ENCODE data around the gene KIRREL1.

KIRREL1 gene

GRCh38 chr1:158053276-158053675 lies 59.8 kb downstream of the KIRREL1 start:
- no peaks in the 10 kb centered on the region for H3K4me1 ChIP-seq (ENCODE audit: insufficient read depth, low read length)
- H3K27me3 ChIP-seq (ENCODE audit: insufficient read depth, low read length, poor library complexity), result no peaks in the 10 kb centered on the region
- no peak for DNase-seq
- H3K9ac ChIP-seq (ENCODE audit: low read depth, low read length), result no peak overlapping the region
- no peaks in the 10 kb centered on the region for H3K9me3 ChIP-seq (ENCODE audit: insufficient read depth, low read length, severe bottlenecking)
- H2AFZ ChIP-seq (ENCODE audit: low read depth, low read length), result no peak overlapping the region
- no peak overlapping the region for H3K27ac ChIP-seq (ENCODE audit: low read length)
- H3K36me3 ChIP-seq (ENCODE audit: insufficient read depth, low read length), result no peaks in the 10 kb centered on the region
- ATAC-seq (ENCODE audit: insufficient read depth, low read depth), result no peak
- no peaks in the 10 kb centered on the region for H3K79me2 ChIP-seq (ENCODE audit: insufficient read depth, low read length)
- H3K4me3 ChIP-seq (ENCODE audit: low read depth in 1 of 2, low read length in 2 of 2), result no peak overlapping the region
- H4K20me1 ChIP-seq (ENCODE audit: insufficient read depth, low read length), result peaks cover 11% of the 10 kb centered on the region; the same call in 1 of the 2 replicates
- TF ChIP-seq CTCF (IDR thresholded peaks at IDR 0.05; ENCODE audit: borderline replicate concordance, extremely low read depth, low read length, poor library complexity, severe bottlenecking) (no peak), EZH2 (IDR thresholded peaks at IDR 0.05; ENCODE audit: borderline replicate concordance, low read depth, low read length, severe bottlenecking) (no peak)
- H3K4me2 ChIP-seq (ENCODE audit: insufficient read depth, low read length), result no peak overlapping the region

- peaks cover 14% of the 10 kb centered on the region for H4K20me1 ChIP-seq (ENCODE audit: insufficient read depth, low read length)
- TF ChIP-seq CTCF (IDR thresholded peaks at IDR 0.05; ENCODE audit: borderline replicate concordance, extremely low read depth, low read length, poor library complexity, severe bottlenecking) (no peak), EZH2 (IDR thresholded peaks at IDR 0.05; ENCODE audit: borderline replicate concordance, low read depth, low read length, severe bottlenecking) (no peak)
- no peaks in the 10 kb centered on the region for H3K4me1 ChIP-seq (ENCODE audit: insufficient read depth, low read length)
- no peaks in the 10 kb centered on the region for H3K36me3 ChIP-seq (ENCODE audit: insufficient read depth, low read length)
- H3K9ac ChIP-seq (ENCODE audit: low read depth, low read length), result no peak overlapping the region
- H3K79me2 ChIP-seq (ENCODE audit: insufficient read depth, low read length), result no peaks in the 10 kb centered on the region
- H3K9me3 ChIP-seq (ENCODE audit: insufficient read depth, low read length, severe bottlenecking), result no peaks in the 10 kb centered on the region
- no peaks in the 10 kb centered on the region for H3K27me3 ChIP-seq (ENCODE audit: insufficient read depth, low read length, poor library complexity)
- no peak overlapping the region for H3K4me3 ChIP-seq (ENCODE audit: low read depth in 1 of 2, low read length in 2 of 2)
- ATAC-seq (ENCODE audit: insufficient read depth, low read depth) (no peak), DNase-seq (no peak)
- H2AFZ ChIP-seq (ENCODE audit: low read depth, low read length), result no peak overlapping the region
- H3K4me2 ChIP-seq (ENCODE audit: insufficient read depth, low read length), result no peak overlapping the region
- H3K27ac ChIP-seq (ENCODE audit: low read length), result no peak overlapping the region
These were observed 61.3 kb downstream of the KIRREL1 start for GRCh38 chr1:158054721-158055120.

- H3K9ac ChIP-seq (ENCODE audit: low read depth, low read length), result no peak overlapping the region
- no peaks in the 10 kb centered on the region for H3K9me3 ChIP-seq (ENCODE audit: insufficient read depth, low read length, severe bottlenecking)
- DNase-seq (peak; percentile 33), ATAC-seq (ENCODE audit: insufficient read depth, low read depth) (peak; percentile 69; the same call in 2 of the 3 replicates)
- H3K79me2 ChIP-seq (ENCODE audit: insufficient read depth, low read length), result no peaks in the 10 kb centered on the region
- H4K20me1 ChIP-seq (ENCODE audit: insufficient read depth, low read length), result peaks cover 17% of the 10 kb centered on the region
- H3K4me2 ChIP-seq (ENCODE audit: insufficient read depth, low read length), result no peak overlapping the region
- H3K4me1 ChIP-seq (ENCODE audit: insufficient read depth, low read length), result no peaks in the 10 kb centered on the region
- no peak overlapping the region for H3K27ac ChIP-seq (ENCODE audit: low read length)
- no peak overlapping the region for H3K4me3 ChIP-seq (ENCODE audit: low read depth in 1 of 2, low read length in 2 of 2)
- no peak overlapping the region for H2AFZ ChIP-seq (ENCODE audit: low read depth, low read length)
- no peaks in the 10 kb centered on the region for H3K36me3 ChIP-seq (ENCODE audit: insufficient read depth, low read length)
- no peaks in the 10 kb centered on the region for H3K27me3 ChIP-seq (ENCODE audit: insufficient read depth, low read length, poor library complexity)
- TF ChIP-seq CTCF (IDR thresholded peaks at IDR 0.05; ENCODE audit: borderline replicate concordance, extremely low read depth, low read length, poor library complexity, severe bottlenecking) (no peak), EZH2 (IDR thresholded peaks at IDR 0.05; ENCODE audit: borderline replicate concordance, low read depth, low read length, severe bottlenecking) (no peak)
These were observed 62.4 kb downstream of the KIRREL1 start for GRCh38 chr1:158055854-158056253.

- no peaks in the 10 kb centered on the region for H3K36me3 ChIP-seq (ENCODE audit: insufficient read depth, low read length)
- H3K4me1 ChIP-seq (ENCODE audit: insufficient read depth, low read length), result no peaks in the 10 kb centered on the region
- no peak overlapping the region for H3K4me2 ChIP-seq (ENCODE audit: insufficient read depth, low read length)
- no peaks in the 10 kb centered on the region for H3K27me3 ChIP-seq (ENCODE audit: insufficient read depth, low read length, poor library complexity)
- no peak overlapping the region for H3K4me3 ChIP-seq (ENCODE audit: low read depth in 1 of 2, low read length in 2 of 2)
- TF ChIP-seq EZH2 (IDR thresholded peaks at IDR 0.05; ENCODE audit: borderline replicate concordance, low read depth, low read length, severe bottlenecking) (no peak), CTCF (IDR thresholded peaks at IDR 0.05; ENCODE audit: borderline replicate concordance, extremely low read depth, low read length, poor library complexity, severe bottlenecking) (no peak)
- ATAC-seq (ENCODE audit: insufficient read depth, low read depth), result no peak
- no peak overlapping the region for H3K27ac ChIP-seq (ENCODE audit: low read length)
- peaks cover 17% of the 10 kb centered on the region for H4K20me1 ChIP-seq (ENCODE audit: insufficient read depth, low read length)
- H3K79me2 ChIP-seq (ENCODE audit: insufficient read depth, low read length), result no peaks in the 10 kb centered on the region
- no peak overlapping the region for H2AFZ ChIP-seq (ENCODE audit: low read depth, low read length)
- no peaks in the 10 kb centered on the region for H3K9me3 ChIP-seq (ENCODE audit: insufficient read depth, low read length, severe bottlenecking)
- no peak overlapping the region for H3K9ac ChIP-seq (ENCODE audit: low read depth, low read length)
- DNase-seq, result no peak
These were observed 63.1 kb downstream of the KIRREL1 start for GRCh38 chr1:158056498-158056897.
